OCI-LY7 (cell line): ENCODE data around the gene ADAR.

Source experiments
- CTCF ChIP-seq: fragments of 200-600 bp; sonication (generic); conservative IDR thresholded peaks from 2 replicates; pipeline ENCODE4 v1.5.1; 2014; ENCODE audit warnings: mild to moderate bottlenecking, antibody characterized with exemption, low read length, moderate library complexity, mixed read lengths
- EZH2phosphoT487 ChIP-seq: fragments of 200-600 bp; sonication (generic); IDR thresholded peaks from 2 replicates; pipeline ENCODE4 v1.6.1; 2018; ENCODE audit warnings: low read depth, borderline replicate concordance, mild to moderate bottlenecking, mixed run types, antibody characterized with exemption, low read length, moderate library complexity, mixed read lengths

- TF ChIP-seq CTCF (no peak), EZH2phosphoT487 (no peak)
Observed at GRCh38 chr1:154551474-154551873, 56.5 kb downstream of the ADAR start.
